ENCODE results near the gene SMAD3.

- no peak for TF ChIP-seq EZH2phosphoT487 (IDR thresholded peaks at IDR 0.05)
- no peak for TF ChIP-seq CTCF (IDR thresholded peaks at IDR 0.05)
- TF ChIP-seq EZH2 (IDR thresholded peaks at IDR 0.05), result no peak
Observed at GRCh38 chr15:67190813-67191212, 125.4 kb downstream of the SMAD3 start.
